GM19035 (cell line): Measurements from ENCODE around the gene LZTS2.

Experiments
- ATAC-seq: cut with Tn5 transposase; IDR thresholded peaks from one replicate; pipeline ENCODE4 v1.9.1; 2021; ENCODE audit not compliant: unreplicated experiment

The LZTS2 gene

GRCh38 chr10:100978121-100978900 lies 21.3 kb upstream of the LZTS2 start:
- no peak for ATAC-seq

GRCh38 chr10:100978901-100979195 lies 20.8 kb upstream of the LZTS2 start:
- ATAC-seq: no peak

GRCh38 chr10:100979791-100980272 lies 19.8 kb upstream of the LZTS2 start:
- no peak for ATAC-seq

GRCh38 chr10:100980311-100980710 lies 19.3 kb upstream of the LZTS2 start:
- no peak for ATAC-seq

- no peak for ATAC-seq
Observed at GRCh38 chr10:100980711-100981110, 18.9 kb upstream of the LZTS2 start.

- no peak for ATAC-seq
Observed at GRCh38 chr10:100981178-100981772, 18.3 kb upstream of the LZTS2 start.

- ATAC-seq: no peak
Observed at GRCh38 chr10:100982916-100983830, 16.4 kb upstream of the LZTS2 start.

- no peak for ATAC-seq
Observed at GRCh38 chr10:100983868-100984671, 15.5 kb upstream of the LZTS2 start.

GRCh38 chr10:100984672-100985177 lies 14.9 kb upstream of the LZTS2 start:
- no peak for ATAC-seq

- ATAC-seq: no peak
Observed at GRCh38 chr10:100985336-100985735, 14.3 kb upstream of the LZTS2 start.

GRCh38 chr10:100986623-100986951 lies 13.0 kb upstream of the LZTS2 start:
- no peak for ATAC-seq

GRCh38 chr10:100986952-100987684 lies 12.5 kb upstream of the LZTS2 start, which contains the start of the genes MRPL43 and TWNK:
TSS of gene MRPL43 (minus strand) at chr10:100987497. CDS start at chr10:100987443, 54 bp downstream.
TSS of gene TWNK (plus strand) at chr10:100987543. CDS start at chr10:100988211, 668 bp downstream.
- peak; percentile 89 for ATAC-seq

- ATAC-seq: peak; percentile 17
Observed at GRCh38 chr10:100987685-100988049, 11.9 kb upstream of the LZTS2 start.

GRCh38 chr10:100988166-100988565 lies 11.4 kb upstream of the LZTS2 start:
- ATAC-seq: no peak

GRCh38 chr10:100989088-100989487 lies 10.5 kb upstream of the LZTS2 start:
- ATAC-seq: no peak

GRCh38 chr10:100993986-100994708 lies 5.5 kb upstream of the LZTS2 start:
- ATAC-seq: no peak

GRCh38 chr10:100995181-100995580 lies 4.4 kb upstream of the LZTS2 start:
- ATAC-seq: no peak

GRCh38 chr10:100996678-100997359 lies 2.8 kb upstream of the LZTS2 start:
- no peak for ATAC-seq
